HepG2 (cell line): ENCODE data around the gene TSPAN5.

Experiments used
- CTCF ChIP-seq: sonication (generic); formaldehyde crosslinking; IDR thresholded peaks from 2 replicates; pipeline ENCODE4 v1.5.0; 2020; ENCODE audit warnings: mild to moderate bottlenecking, missing genetic modification reagents, moderate library complexity
- DPF2 ChIP-seq: sonication (generic); formaldehyde crosslinking; IDR thresholded peaks from 2 replicates; pipeline ENCODE4 v1.4.0; 2020; ENCODE audit warnings: mild to moderate bottlenecking, low read depth, missing genetic modification reagents, borderline replicate concordance
- GTF2F1 ChIP-seq: fragments of 150-350 bp; IDR thresholded peaks from 2 replicates; pipeline ENCODE4 v1.6.1; 2014; ENCODE audit warnings: low read length
- HNRNPK ChIP-seq: fragments of 200-400 bp; formaldehyde crosslinking; IDR thresholded peaks from 2 replicates; pipeline ENCODE4 v1.6.1; 2018; ENCODE audit warnings: low read length, low read depth, moderate library complexity, mild to moderate bottlenecking; ENCODE audit not compliant: poor library complexity, severe bottlenecking
- POLR2AphosphoS5 ChIP-seq: IDR thresholded peaks from 2 replicates; pipeline ENCODE4 v1.6.1; 2012; ENCODE audit warnings: low read depth, low read length
- RAD21 ChIP-seq: fragments of 450-650 bp; formaldehyde crosslinking; IDR thresholded peaks from 2 replicates; pipeline ENCODE4 v1.5.0; 2020; ENCODE audit warnings: mild to moderate bottlenecking
- SAFB2 ChIP-seq: sonication (generic); formaldehyde crosslinking; IDR thresholded peaks from 2 replicates; pipeline ENCODE4 v1.5.1; 2020; ENCODE audit warnings: missing genetic modification reagents, low read depth, mild to moderate bottlenecking, borderline replicate concordance
- SALL2 ChIP-seq: sonication (generic); formaldehyde crosslinking; IDR thresholded peaks from 2 replicates; pipeline ENCODE4 v1.8.1; 2023; ENCODE audit warnings: mild to moderate bottlenecking, missing genetic modification reagents, inconsistent platforms
- SP4 ChIP-seq: sonication (generic); formaldehyde crosslinking; IDR thresholded peaks from 2 replicates; pipeline ENCODE4 v1.8.1; 2023; ENCODE audit warnings: mild to moderate bottlenecking, missing genetic modification reagents
- ZBTB44 ChIP-seq: sonication (generic); formaldehyde crosslinking; IDR thresholded peaks from 2 replicates; pipeline ENCODE4 v1.4.0; 2020; ENCODE audit warnings: missing genetic modification reagents
- ZNF414 ChIP-seq: sonication (generic); formaldehyde crosslinking; IDR thresholded peaks from 2 replicates; pipeline ENCODE4 v1.5.0; 2020; ENCODE audit warnings: missing genetic modification reagents

- TF ChIP-seq DPF2 (CRISPR knock-in tag) (no peak), SP4 (no peak), GTF2F1 (no peak), SALL2 (no peak), RAD21 (CRISPR knock-in tag) (no peak), POLR2AphosphoS5 (no peak), ZNF414 (CRISPR knock-in tag) (no peak), SAFB2 (CRISPR knock-in tag) (no peak), HNRNPK (no peak), ZBTB44 (CRISPR knock-in tag) (no peak), CTCF (CRISPR knock-in tag) (no peak)
Measured at GRCh38 chr4:98682719-98683118, 24.3 kb upstream of the TSPAN5 start.
